ENCODE results near the gene RAG1. TPM values are rescaled to one million over a fixed set of nuclear protein-coding genes. Genes with fewer than 3 reads are reported as not detected.

Gene RAG1
- total and polyA plus RNA-seq, 2 of the 8 experiments (the other 6 are each of a cell fraction or from before 2014, with no cell fraction given), result 0.14 to 0.58 TPM

DNA sequence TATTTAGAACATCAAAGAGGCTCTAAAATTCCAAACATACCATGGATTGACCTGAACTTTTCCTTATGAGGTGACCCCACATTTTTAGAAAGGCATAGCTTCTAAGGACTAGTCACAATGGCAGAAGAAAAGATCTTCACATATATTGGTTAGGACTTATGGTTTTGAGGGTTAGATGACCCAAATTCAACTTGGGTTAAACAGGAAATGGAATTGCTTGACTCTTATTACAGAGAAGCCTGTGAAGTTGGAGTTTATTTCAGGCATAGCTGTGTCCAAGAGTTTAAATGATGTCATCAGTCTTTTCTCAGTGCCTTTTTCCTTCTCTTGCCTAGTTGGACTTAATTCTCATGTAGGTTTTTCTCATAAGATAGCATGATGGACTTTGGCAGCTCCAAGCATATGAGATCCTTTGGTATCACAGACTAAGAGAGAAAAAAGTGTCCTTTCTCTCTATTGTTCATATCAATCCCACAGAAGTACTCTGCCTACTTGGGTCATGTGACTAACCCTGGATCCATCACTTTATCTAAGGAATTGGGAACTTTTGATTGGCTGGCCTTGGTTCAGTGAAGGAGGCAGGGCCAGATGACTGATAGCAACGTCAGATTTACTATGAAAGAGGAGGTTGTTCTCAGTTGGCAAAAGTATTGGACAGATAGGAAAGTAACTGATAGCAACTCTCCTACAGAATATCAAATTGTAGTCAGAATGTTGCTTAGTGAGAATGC, 17.3 kb upstream of the RAG1 start:
- Histone ChIP-seq H3K4ac (replicated peaks; ENCODE audit: insufficient read length, low read depth, low read length) (no peak overlapping the region), H3K27me3 (replicated peaks in 1 of 4; ENCODE audit: control insufficient read depth in 3 of 4, extremely low read depth in 1 of 4, insufficient read depth in 3 of 4, low read length in 3 of 4) (no peaks in the 10 kb centered on the region), H2BK120ac (replicated peaks; ENCODE audit: low read depth, low read length) (no peak overlapping the region), H2BK20ac (ENCODE audit: low read length) (no peak overlapping the region), H2BK15ac (ENCODE audit: low read length) (no peak overlapping the region), H3K79me2 (ENCODE audit: control insufficient read depth in 1 of 2, insufficient read depth in 2 of 2, low read length in 2 of 2) (no peaks in the 10 kb centered on the region), H3K14ac (ENCODE audit: insufficient read length) (no peak overlapping the region), H3K4me1 (replicated peaks in 1 of 4; ENCODE audit: control insufficient read depth in 3 of 4, insufficient read depth in 4 of 4, low read length in 3 of 4) (no peaks in the 10 kb centered on the region), H3K36me3 (ENCODE audit: control insufficient read depth in 2 of 4, insufficient read depth in 4 of 4, low read length in 3 of 4) (no peaks in the 10 kb centered on the region), H2BK12ac (ENCODE audit: low read depth, low read length) (no peak overlapping the region), H2AFZ (ENCODE audit: low read length) (no peak overlapping the region), H3K27ac (ENCODE audit: low read depth, low read length) (no peak overlapping the region), H3K9ac (replicated peaks in 1 of 4; ENCODE audit: extremely low read depth in 1 of 4, low read depth in 3 of 4, low read length in 3 of 4) (no peak overlapping the region), H3K79me1 (ENCODE audit: low read depth, low read length) (no peaks in the 10 kb centered on the region), H3K56ac (replicated peaks; ENCODE audit: insufficient read length, low read depth, low read length) (no peak overlapping the region), H4K8ac (ENCODE audit: extremely low read depth, insufficient read depth, low read length) (no peak overlapping the region), H4K20me1 (replicated peaks in 1 of 2; ENCODE audit: control insufficient read depth in 1 of 2, insufficient read depth in 2 of 2, low read length in 2 of 2) (no peaks in the 10 kb centered on the region), H3K18ac (ENCODE audit: extremely low read depth, low read length) (no peak overlapping the region), H2AK5ac (ENCODE audit: low read depth, low read length) (no peak overlapping the region), H3K23me2 (ENCODE audit: low read depth, low read length) (no peaks in the 10 kb centered on the region), H3K4me2 (ENCODE audit: insufficient read depth in 1 of 2, low read depth in 2 of 2, low read length in 2 of 2) (no peak overlapping the region), H3K4me3 (ENCODE audit: extremely low read depth in 1 of 4, insufficient read depth in 2 of 4, low read depth in 3 of 4, low read length in 4 of 4) (no peak overlapping the region), H2BK5ac (ENCODE audit: low read depth, low read length) (no peak overlapping the region), H4K91ac (replicated peaks; ENCODE audit: insufficient read length, low read length) (no peak overlapping the region), H4K5ac (ENCODE audit: insufficient read length, low read depth, low read length) (no peak overlapping the region), H3K23ac (ENCODE audit: insufficient read length) (no peak overlapping the region), H3K9me3 (ENCODE audit: insufficient read depth in 2 of 2, low read depth in 1 of 2, low read length in 1 of 2) (no peaks in the 10 kb centered on the region)
- WGBS, 2 experiments (ENCODE audit: extremely low coverage in 1 of 2, insufficient coverage in 1 of 2, insufficient read length in 1 of 2, insufficient replicate concordance in 2 of 2, low coverage in 1 of 2, low lambda C conversion rate in 2 of 2, missing lambda C conversion rate in 1 of 2), result 94% methylated on average over 1 of the region's 1 CpG; no CpG with 5 or more reads in 1 of the 2 experiments
- FAIRE-seq (no peak), DNase-seq (ENCODE audit: low read depth in 1 of 2, low spot score in 2 of 2) (no peak)
- ChIA-PET CTCF (ENCODE audit: partially characterized antibody) (interaction anchor here (0.5 to 1.5 kb wide), 3 partner anchors 9 to 155 kb away, joined by 3 read pairs; no protein-coding TSS in a partner anchor), POLR2A (ENCODE audit: partially characterized antibody) (no interaction called here)
- TF ChIP-seq KDM4A (IDR thresholded peaks at IDR 0.05; ENCODE audit: low read depth, low read length, severe bottlenecking), result no peak
- no peak for TF ChIP-seq CHD2 (IDR thresholded peaks at IDR 0.05; ENCODE audit: low read length)
- no peak for TF ChIP-seq TBP (IDR thresholded peaks at IDR 0.05; ENCODE audit: low read depth, low read length)
- TF ChIP-seq RAD21 (IDR thresholded peaks at IDR 0.05 in 1 of 2, conservative IDR thresholded peaks at IDR 0.05 in 1 of 2; ENCODE audit: low read depth in 2 of 2, low read length in 2 of 2), result no peak
- no peak for TF ChIP-seq TEAD4 (IDR thresholded peaks at IDR 0.05; ENCODE audit: low read depth, low read length)
- no peak for TF ChIP-seq MAFK (IDR thresholded peaks at IDR 0.05; ENCODE audit: low read depth, low read length)
- TF ChIP-seq, protein P1, sequence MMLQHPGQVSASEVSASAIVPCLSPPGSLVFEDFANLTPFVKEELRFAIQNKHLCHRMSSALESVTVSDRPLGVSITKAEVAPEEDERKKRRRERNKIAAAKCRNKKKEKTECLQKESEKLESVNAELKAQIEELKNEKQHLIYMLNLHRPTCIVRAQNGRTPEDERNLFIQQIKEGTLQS (IDR thresholded peaks at IDR 0.05; ENCODE audit: insufficient read depth, low read depth, low read length), result no peak
- TF ChIP-seq RXRA (IDR thresholded peaks at IDR 0.05; ENCODE audit: insufficient read depth, low read depth, low read length), result no peak
- TF ChIP-seq, protein P2, sequence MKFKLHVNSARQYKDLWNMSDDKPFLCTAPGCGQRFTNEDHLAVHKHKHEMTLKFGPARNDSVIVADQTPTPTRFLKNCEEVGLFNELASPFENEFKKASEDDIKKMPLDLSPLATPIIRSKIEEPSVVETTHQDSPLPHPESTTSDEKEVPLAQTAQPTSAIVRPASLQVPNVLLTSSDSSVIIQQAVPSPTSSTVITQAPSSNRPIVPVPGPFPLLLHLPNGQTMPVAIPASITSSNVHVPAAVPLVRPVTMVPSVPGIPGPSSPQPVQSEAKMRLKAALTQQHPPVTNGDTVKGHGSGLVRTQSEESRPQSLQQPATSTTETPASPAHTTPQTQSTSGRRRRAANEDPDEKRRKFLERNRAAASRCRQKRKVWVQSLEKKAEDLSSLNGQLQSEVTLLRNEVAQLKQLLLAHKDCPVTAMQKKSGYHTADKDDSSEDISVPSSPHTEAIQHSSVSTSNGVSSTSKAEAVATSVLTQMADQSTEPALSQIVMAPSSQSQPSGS (IDR thresholded peaks at IDR 0.05; ENCODE audit: low read length), result no peak
- no peak for TF ChIP-seq HDAC2 (IDR thresholded peaks at IDR 0.05; ENCODE audit: borderline replicate concordance in 1 of 2, low read depth in 2 of 2, low read length in 2 of 2)
